ENCODE data around the gene NEDD8. TPM values are rescaled to one million over a fixed set of nuclear protein-coding genes. Genes with fewer than 3 reads are reported as not detected.

NEDD8 gene
- total and polyA plus RNA-seq, 2 experiments from 2014 or later = 138 to 326 TPM

DNA sequence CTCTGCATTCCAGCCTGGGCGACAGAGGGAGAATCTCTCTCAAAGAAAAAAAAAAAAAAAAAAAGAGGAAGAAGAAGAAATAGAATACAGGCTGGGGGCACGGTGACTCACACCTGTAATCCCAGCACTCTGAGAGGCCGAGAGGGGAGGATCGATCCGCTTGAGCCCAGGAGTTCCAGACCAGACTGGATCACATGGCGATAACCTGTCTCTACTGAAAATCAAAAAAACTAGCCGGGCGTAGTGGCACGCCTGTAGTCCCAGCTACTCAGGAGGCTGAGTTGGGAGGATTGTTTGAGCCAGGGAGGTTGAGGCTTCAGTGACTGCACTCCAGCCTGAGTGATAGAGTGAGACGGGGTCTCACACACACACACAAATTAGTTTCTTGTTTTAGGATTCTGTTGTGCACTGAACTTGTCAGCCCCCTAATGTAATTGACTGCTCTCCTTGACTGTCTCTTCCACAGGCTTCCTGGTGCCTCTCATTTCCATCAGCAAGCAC is 11.2 kb upstream of the NEDD8 start:
- Histone ChIP-seq H3K36me3 (ENCODE audit: low read depth) (peaks cover 25% of the 10 kb centered on the region), H3K4me3 (peak overlapping the region; percentile 97), H3K4me1 (ENCODE audit: insufficient read depth) (peaks cover 33% of the 10 kb centered on the region), H3K27me3 (replicated peaks; ENCODE audit: insufficient read depth) (no peaks in the 10 kb centered on the region), H2AFZ (peak overlapping the region; percentile 87), H4K20me1 (ENCODE audit: insufficient read depth) (no peaks in the 10 kb centered on the region), H3K4me2 (ENCODE audit: unreplicated experiment) (peak overlapping the region; percentile 85), H3K9ac (peak overlapping the region; percentile 91), H3K9me3 (ENCODE audit: low read depth) (no peaks in the 10 kb centered on the region), H3K27ac (peak overlapping the region; percentile 98), H3K79me2 (ENCODE audit: insufficient read depth) (peaks cover 36% of the 10 kb centered on the region), H3K9me2 (ENCODE audit: insufficient read depth) (no peaks in the 10 kb centered on the region), H3F3A (ENCODE audit: insufficient read depth) (peaks cover 35% of the 10 kb centered on the region)
- in situ Hi-C loops (cut with MboI) = loop anchor here (10.0 kb wide), 1 partner anchor 51 kb away; the partner anchor contains the start of genes DHRS1 and NOP9
- DNase-seq = no peak
- TF ChIP-seq EZH2 (IDR thresholded peaks at IDR 0.05; ENCODE audit: insufficient read depth, poor library complexity, severe bottlenecking) = no peak
- TF ChIP-seq EZH2phosphoT487 (IDR thresholded peaks at IDR 0.05; ENCODE audit: insufficient read depth, low read depth) = no peak
- WGBS, 2 experiments (ENCODE audit: low coverage in 1 of 2, low lambda C conversion rate in 2 of 2, missing lambda C conversion rate in 2 of 2) = 37 to 41% methylated on average over 10 of the region's 10 CpGs

DNA sequence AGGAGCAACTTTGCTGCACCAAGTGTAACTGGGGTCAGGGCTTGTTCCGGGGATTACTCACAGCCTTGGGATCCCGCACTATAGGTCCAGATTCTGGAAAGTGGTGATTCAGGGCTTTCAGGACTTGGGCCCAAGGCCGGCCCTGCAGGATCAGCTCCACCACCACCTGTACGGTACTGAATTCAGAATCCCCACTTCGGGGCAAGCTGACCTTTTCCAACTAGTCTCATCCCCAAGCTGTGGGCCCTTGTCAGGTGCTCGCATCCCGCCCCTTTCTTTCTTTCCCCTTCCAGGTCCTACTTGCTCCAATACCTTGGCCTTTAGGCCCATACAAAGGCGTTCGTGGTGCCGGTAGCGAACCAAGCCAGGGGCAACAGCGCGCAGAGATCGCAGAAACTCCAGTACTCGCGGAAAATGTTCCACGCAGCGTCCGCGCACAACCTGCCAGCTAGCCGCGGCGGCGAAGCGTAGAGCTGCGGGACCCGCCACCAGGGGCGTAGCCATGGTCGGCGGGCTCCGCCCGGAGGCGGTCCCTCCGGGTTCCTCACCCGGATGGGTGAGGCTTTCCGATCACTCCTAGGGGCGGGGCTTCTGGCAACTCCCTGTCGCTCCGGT is 9.8 kb upstream of the NEDD8 start:
- no peaks in the 10 kb centered on the region for H3K9me2 ChIP-seq (ENCODE audit: insufficient read depth)
- WGBS, 2 experiments (ENCODE audit: low coverage in 1 of 2, low lambda C conversion rate in 2 of 2, missing lambda C conversion rate in 2 of 2) = 0 to 1% methylated on average over 27 to 39 of the region's 39 CpGs
- H3K27me3 ChIP-seq (replicated peaks; ENCODE audit: insufficient read depth) = no peaks in the 10 kb centered on the region
- peak overlapping the region; percentile 97 for H3K4me3 ChIP-seq
- peak overlapping the region; percentile 98 for H3K27ac ChIP-seq
- peak overlapping the region; percentile 87 for H2AFZ ChIP-seq
- peaks cover 28% of the 10 kb centered on the region for H3K36me3 ChIP-seq (ENCODE audit: low read depth)
- DNase-seq = peak; percentile 99
- TF ChIP-seq EZH2 (IDR thresholded peaks at IDR 0.05; ENCODE audit: insufficient read depth, poor library complexity, severe bottlenecking) (no peak), EZH2phosphoT487 (IDR thresholded peaks at IDR 0.05; ENCODE audit: insufficient read depth, low read depth) (no peak)
- H3K79me2 ChIP-seq (ENCODE audit: insufficient read depth) = peaks cover 36% of the 10 kb centered on the region
- no peaks in the 10 kb centered on the region for H4K20me1 ChIP-seq (ENCODE audit: insufficient read depth)
- H3K4me2 ChIP-seq (ENCODE audit: unreplicated experiment) = peak overlapping the region; percentile 85
- peaks cover 44% of the 10 kb centered on the region for H3F3A ChIP-seq (ENCODE audit: insufficient read depth)
- in situ Hi-C loops (cut with MboI) = loop anchor here (10.0 kb wide), 1 partner anchor 53 kb away; the partner anchor contains the start of genes DHRS1 and NOP9
- no peaks in the 10 kb centered on the region for H3K9me3 ChIP-seq (ENCODE audit: low read depth)
- H3K4me1 ChIP-seq (ENCODE audit: insufficient read depth) = peaks cover 33% of the 10 kb centered on the region
- peak overlapping the region; percentile 91 for H3K9ac ChIP-seq

GRCh38 chr14:24240110-24240918 is 8.1 kb upstream of the NEDD8 start:
- no peak overlapping the region for H3K4me3 ChIP-seq
- peak overlapping the region; percentile 91; the same call in 1 of the 2 replicates for H3K9ac ChIP-seq
- no peak for TF ChIP-seq EZH2phosphoT487 (IDR thresholded peaks at IDR 0.05; ENCODE audit: insufficient read depth, low read depth)
- no peak for TF ChIP-seq EZH2 (IDR thresholded peaks at IDR 0.05; ENCODE audit: insufficient read depth, poor library complexity, severe bottlenecking)
- no peak overlapping the region for H2AFZ ChIP-seq
- WGBS, 2 experiments (ENCODE audit: low coverage in 1 of 2, low lambda C conversion rate in 2 of 2, missing lambda C conversion rate in 2 of 2) = 91 to 94% methylated on average over 9 of the region's 9 CpGs
- no peak for DNase-seq
- H3F3A ChIP-seq (ENCODE audit: insufficient read depth) = peaks cover 44% of the 10 kb centered on the region
- H3K9me3 ChIP-seq (ENCODE audit: low read depth) = no peaks in the 10 kb centered on the region
- H3K36me3 ChIP-seq (ENCODE audit: low read depth) = peaks cover 37% of the 10 kb centered on the region
- H3K79me2 ChIP-seq (ENCODE audit: insufficient read depth) = peaks cover 51% of the 10 kb centered on the region
- no peaks in the 10 kb centered on the region for H3K27me3 ChIP-seq (replicated peaks; ENCODE audit: insufficient read depth)
- H3K4me2 ChIP-seq (ENCODE audit: unreplicated experiment) = peak overlapping the region; percentile 27
- 0 out of 2 replicates have a peak overlapping the region, but pooled peaks have one; percentile 98 for H3K27ac ChIP-seq
- H3K9me2 ChIP-seq (ENCODE audit: insufficient read depth) = no peaks in the 10 kb centered on the region
- in situ Hi-C loops (cut with MboI) = loop anchor here (10.0 kb wide), 1 partner anchor 54 kb away; the partner anchor contains the start of genes DHRS1 and NOP9
- no peaks in the 10 kb centered on the region for H4K20me1 ChIP-seq (ENCODE audit: insufficient read depth)
- peaks cover 33% of the 10 kb centered on the region for H3K4me1 ChIP-seq (ENCODE audit: insufficient read depth)

DNA sequence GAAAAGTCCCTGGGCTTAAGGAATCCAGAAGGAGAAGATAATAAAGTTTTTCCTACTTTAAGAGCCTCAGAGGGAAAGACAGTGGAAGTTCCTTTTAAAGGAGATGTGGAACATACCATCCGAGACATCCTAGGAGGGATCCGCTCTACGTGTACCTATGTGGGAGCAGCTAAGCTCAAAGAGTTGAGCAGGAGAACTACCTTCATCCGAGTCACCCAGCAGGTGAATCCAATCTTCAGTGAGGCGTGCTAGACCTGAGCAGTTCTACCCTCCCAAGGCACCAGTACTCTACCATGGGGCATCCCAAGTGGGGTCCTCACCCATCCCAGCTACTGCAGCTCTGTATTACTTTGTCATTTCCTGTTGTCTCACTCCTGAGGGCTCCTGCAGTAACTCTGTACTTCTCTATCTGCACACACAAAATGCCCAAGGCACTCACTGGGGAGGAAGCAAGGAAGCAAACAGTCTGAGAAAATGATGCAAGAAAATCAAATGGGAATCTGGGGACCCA is 6.4 kb upstream of the NEDD8 start:
- Histone ChIP-seq H3K36me3 (ENCODE audit: low read depth) (peaks cover 37% of the 10 kb centered on the region), H3K4me1 (ENCODE audit: insufficient read depth) (peaks cover 39% of the 10 kb centered on the region), H3F3A (ENCODE audit: insufficient read depth) (peaks cover 40% of the 10 kb centered on the region), H3K79me2 (ENCODE audit: insufficient read depth) (peaks cover 68% of the 10 kb centered on the region), H3K27ac (no peak overlapping the region), H3K9me3 (ENCODE audit: low read depth) (no peaks in the 10 kb centered on the region), H3K9me2 (ENCODE audit: insufficient read depth) (no peaks in the 10 kb centered on the region), H4K20me1 (ENCODE audit: insufficient read depth) (no peaks in the 10 kb centered on the region), H2AFZ (no peak overlapping the region), H3K9ac (no peak overlapping the region), H3K4me3 (no peak overlapping the region), H3K4me2 (ENCODE audit: unreplicated experiment) (no peak overlapping the region), H3K27me3 (replicated peaks; ENCODE audit: insufficient read depth) (no peaks in the 10 kb centered on the region)
- TF ChIP-seq EZH2phosphoT487 (IDR thresholded peaks at IDR 0.05; ENCODE audit: insufficient read depth, low read depth) (no peak), EZH2 (IDR thresholded peaks at IDR 0.05; ENCODE audit: insufficient read depth, poor library complexity, severe bottlenecking) (no peak)
- in situ Hi-C loops (cut with MboI) = no loop called here
- WGBS, 2 experiments (ENCODE audit: low coverage in 1 of 2, low lambda C conversion rate in 2 of 2, missing lambda C conversion rate in 2 of 2) = 96 to 98% methylated on average over 5 of the region's 5 CpGs
- DNase-seq = no peak

All from GM23248 (cell line).